GM12873 (cell line): Measurements from ENCODE around the gene FEM1B.

ENCODE experiments used
- CTCF ChIP-seq: IDR thresholded peaks from 2 replicates; pipeline ENCODE4 v1.5.1; 2012; ENCODE audit warnings: low read depth, mild to moderate bottlenecking, moderate library complexity, low read length, control low read depth; ENCODE audit not compliant: insufficient read depth; ENCODE audit errors: missing control alignments

The FEM1B gene

GRCh38 chr15:68274201-68274848, 3.2 kb upstream of the FEM1B start:
- TF ChIP-seq CTCF: no peak

- no peak for TF ChIP-seq CTCF
Observed at GRCh38 chr15:68275165-68275746, 2.3 kb upstream of the FEM1B start.

- no peak for TF ChIP-seq CTCF
Observed at GRCh38 chr15:68276668-68277067, 877 bp upstream of the FEM1B start.

- no peak for TF ChIP-seq CTCF
Observed at GRCh38 chr15:68277131-68277602, 378 bp upstream of the FEM1B start.

- peak; percentile 58 for TF ChIP-seq CTCF
Observed at GRCh38 chr15:68278345-68278594, 725 bp downstream of the FEM1B start.

- no peak for TF ChIP-seq CTCF
Observed at GRCh38 chr15:68278595-68279405, 1.3 kb downstream of the FEM1B start.
